Sigmoid colon (tissue), 4 donors: ENCODE results near the gene GLIS2.
A peak's percentile ranks its signal among the peaks of the same experiment; 100 is the strongest.

ENCODE experiments used
- CTCF ChIP-seq, 4 experiments: fragments of 450-650 bp in 3 of 4; fragments of 200-600 bp in 1 of 4; IDR thresholded peaks; one replicate each; pipeline ENCODE4 v1.5.1; 2016 to 2019; ENCODE audit warnings: antibody characterized with exemption in 4 of 4, mild to moderate bottlenecking in 3 of 4, moderate library complexity in 2 of 4
- POLR2A ChIP-seq, 2 donors: fragments of 450-650 bp; IDR thresholded peaks; one replicate each; pipeline ENCODE4 v1.6.1; 2016; ENCODE audit warnings: antibody characterized with exemption in 2 of 2, mild to moderate bottlenecking in 2 of 2, moderate library complexity in 2 of 2
- POLR2AphosphoS5 ChIP-seq, 4 donors: sonication (generic); formaldehyde crosslinking; IDR thresholded peaks; one replicate each; pipeline ENCODE4 v1.6.1; 2017; ENCODE audit warnings: antibody characterized with exemption in 4 of 4

- TF ChIP-seq CTCF (IDR thresholded peaks at IDR 0.05) (peak; percentile 50 to 67 (median 58)), POLR2AphosphoS5 (IDR thresholded peaks at IDR 0.05) (peak in 3 of 4 donors; percentile 10 to 31 (median 28)), POLR2A (IDR thresholded peaks at IDR 0.05) (no peak)
Measured at GRCh38 chr16:4328046-4328781, 12.3 kb downstream of the GLIS2 start.
